HG02642 (cell line): ENCODE results near the gene SH3YL1.

ENCODE experiments used
- ATAC-seq: cut with Tn5 transposase; IDR thresholded peaks from one replicate; pipeline ENCODE4 v1.9.1; 2021; ENCODE audit warnings: mild to moderate bottlenecking; ENCODE audit not compliant: unreplicated experiment, poor library complexity

The SH3YL1 gene

GRCh38 chr2:282371-283263, 18.8 kb upstream of the SH3YL1 start:
- ATAC-seq = no peak

GRCh38 chr2:281381-281780, 17.5 kb upstream of the SH3YL1 start:
- no peak for ATAC-seq

- ATAC-seq = no peak
Measured at GRCh38 chr2:280650-281110, 16.8 kb upstream of the SH3YL1 start.

- no peak for ATAC-seq
Measured at GRCh38 chr2:279956-280649, 16.3 kb upstream of the SH3YL1 start.

- no peak for ATAC-seq
Measured at GRCh38 chr2:279366-279765, 15.5 kb upstream of the SH3YL1 start.

GRCh38 chr2:278927-279320, 15.1 kb upstream of the SH3YL1 start:
- ATAC-seq = no peak

GRCh38 chr2:278312-278926, 14.6 kb upstream of the SH3YL1 start:
- ATAC-seq = no peak

GRCh38 chr2:275466-275865, 11.6 kb upstream of the SH3YL1 start:
- ATAC-seq = peak; percentile 93

GRCh38 chr2:274503-274902, 10.7 kb upstream of the SH3YL1 start:
- no peak for ATAC-seq

- no peak for ATAC-seq
Measured at GRCh38 chr2:273333-273732, 9.5 kb upstream of the SH3YL1 start.

GRCh38 chr2:271917-272316, 8.1 kb upstream of the SH3YL1 start:
- ATAC-seq = no peak

GRCh38 chr2:270861-271260, 7.0 kb upstream of the SH3YL1 start:
- no peak for ATAC-seq

GRCh38 chr2:269356-270030, 5.7 kb upstream of the SH3YL1 start:
- ATAC-seq = no peak

- ATAC-seq = no peak
Measured at GRCh38 chr2:268323-268722, 4.5 kb upstream of the SH3YL1 start.

GRCh38 chr2:264493-265468, 949 bp upstream of the SH3YL1 start, which contains the start of gene ACP1:
Gene ACP1 (plus strand): TSS chr2:264947. CDS start chr2:264965, 18 bp downstream.
- peak; percentile 88 for ATAC-seq

GRCh38 chr2:263022-263738, 652 bp downstream of the SH3YL1 start:
- ATAC-seq = no peak

GRCh38 chr2:262117-262516, 1.7 kb downstream of the SH3YL1 start:
- no peak for ATAC-seq

- no peak for ATAC-seq
Measured at GRCh38 chr2:260507-261161, 3.2 kb downstream of the SH3YL1 start.
